Fibroblast of lung (primary cell): ENCODE results near the gene KIF20B. TPM values are rescaled to one million over a fixed set of nuclear protein-coding genes. Genes with fewer than 3 reads are reported as not detected.

Experiments
- DNase-seq, 2 donors: peaks; one replicate each; pipeline versions ENCODE4 v3.0.0 to v3.0.0-alpha.2; 2010; ENCODE audit warnings: low read depth in 2 of 2
- H2AFZ ChIP-seq: 2 replicates; pipeline ENCODE4 v1.5.1; 2012; ENCODE audit warnings: low read length, control low read depth, inconsistent platforms
- H3K27ac ChIP-seq: 2 replicates; pipeline ENCODE4 v1.5.1; 2011; ENCODE audit warnings: low read length, control low read depth; ENCODE audit not compliant: insufficient read depth
- H3K27me3 ChIP-seq: 2 replicates; pipeline ENCODE4 v1.5.1; 2011; ENCODE audit warnings: mild to moderate bottlenecking, low read length; ENCODE audit not compliant: control insufficient read depth, insufficient read depth
- H3K36me3 ChIP-seq: 2 replicates; pipeline ENCODE4 v1.5.1; 2011; ENCODE audit warnings: low read length; ENCODE audit not compliant: control insufficient read depth, insufficient read depth
- H3K4me1 ChIP-seq: 2 replicates; pipeline ENCODE4 v1.5.1; 2011; ENCODE audit warnings: low read length; ENCODE audit not compliant: control insufficient read depth, insufficient read depth; ENCODE audit errors: extremely low read depth
- H3K4me2 ChIP-seq: 2 replicates; pipeline ENCODE4 v1.5.1; 2011; ENCODE audit warnings: low read length, control low read depth; ENCODE audit not compliant: insufficient read depth; ENCODE audit errors: extremely low read depth
- H3K4me3 ChIP-seq, 4 experiments: fragments of 200-600 bp in 1 of 4; sonication (generic) in 1 of 4; replicated peaks in 1 of 4; 2 replicates each; pipeline ENCODE4 v1.5.1; 2011 to 2016; ENCODE audit warnings: low read length in 4 of 4, low read depth in 3 of 4, mild to moderate bottlenecking in 3 of 4, control low read depth in 2 of 4, inconsistent platforms in 1 of 4, mixed read lengths in 1 of 4; ENCODE audit not compliant: insufficient read depth in 1 of 4; ENCODE audit errors: control extremely low read depth in 1 of 4
- H3K79me2 ChIP-seq: 2 replicates; pipeline ENCODE4 v1.5.1; 2012; ENCODE audit warnings: mild to moderate bottlenecking, low read length, inconsistent platforms; ENCODE audit not compliant: control insufficient read depth, insufficient read depth
- H3K9ac ChIP-seq: 2 replicates; pipeline ENCODE4 v1.5.1; 2011; ENCODE audit warnings: mild to moderate bottlenecking, low read length, control low read depth; ENCODE audit not compliant: insufficient read depth
- H3K9me3 ChIP-seq: 2 replicates; pipeline ENCODE4 v1.5.1; 2012; ENCODE audit warnings: low read depth, low read length; ENCODE audit not compliant: control insufficient read depth, insufficient read depth
- H4K20me1 ChIP-seq: 2 replicates; pipeline ENCODE4 v1.5.1; 2011; ENCODE audit warnings: low read length; ENCODE audit not compliant: control insufficient read depth, insufficient read depth; ENCODE audit errors: extremely low read depth
- CTCF ChIP-seq, 2 donors: IDR thresholded peaks in 1 of 2; conservative IDR thresholded peaks in 1 of 2; 1 replicate in 1 of 2; 2 replicates in 1 of 2; pipeline ENCODE4 v1.5.1; 2011 to 2012; ENCODE audit warnings: low read length in 2 of 2, control low read depth in 1 of 2, inconsistent platforms in 1 of 2, low read depth in 1 of 2, mild to moderate bottlenecking in 1 of 2
- EZH2 ChIP-seq: IDR thresholded peaks from 2 replicates; pipeline ENCODE4 v1.5.1; 2012; ENCODE audit warnings: low read length, control low read depth, mild to moderate bottlenecking; ENCODE audit errors: missing control alignments
- polyA plus RNA-seq, 2 donors: library from polyadenylated mRNA; depleted of rRNA in 1 of 2; stranded (reverse) in 1 of 2; unstranded in 1 of 2; fragments of >200 nt; gene quantifications; 2 replicates each; pipeline ENCODE4 v1.2.1, GENCODE V29; 2011 to 2012; ENCODE audit warnings: missing spikeins in 1 of 2
- total RNA-seq: library from RNA; depleted of rRNA; stranded (reverse); fragments of >200 nt; gene quantifications from 2 replicates; pipeline ENCODE4 v1.2.1, GENCODE V29; 2014

Gene KIF20B
- total and polyA plus RNA-seq, 2 donors (not counting 1 experiment from before 2014, with no cell fraction given): 5.6 to 9.2 TPM

- peak in 1 of 2 donors; percentile 11 for DNase-seq
- Histone ChIP-seq H3K9me3 (no peaks in the 10 kb centered on the region), H2AFZ (no peak overlapping the region), H4K20me1 (no peaks in the 10 kb centered on the region), H3K79me2 (no peaks in the 10 kb centered on the region), H3K36me3 (no peaks in the 10 kb centered on the region), H3K9ac (no peak overlapping the region), H3K4me1 (peaks cover 7% of the 10 kb centered on the region), H3K4me2 (no peak overlapping the region), H3K27ac (no peak overlapping the region), H3K27me3 (no peaks in the 10 kb centered on the region), H3K4me3 (no peak overlapping the region)
- TF ChIP-seq EZH2 (no peak), CTCF (conservative IDR thresholded peaks at IDR 0.05 in 1 of 2, IDR thresholded peaks at IDR 0.05 in 1 of 2; ENCODE audit: low read depth in 1 of 2, low read length in 2 of 2) (no peak)
Observed at GRCh38 chr10:89663144-89663543, 38.2 kb upstream of the KIF20B start.

DNA sequence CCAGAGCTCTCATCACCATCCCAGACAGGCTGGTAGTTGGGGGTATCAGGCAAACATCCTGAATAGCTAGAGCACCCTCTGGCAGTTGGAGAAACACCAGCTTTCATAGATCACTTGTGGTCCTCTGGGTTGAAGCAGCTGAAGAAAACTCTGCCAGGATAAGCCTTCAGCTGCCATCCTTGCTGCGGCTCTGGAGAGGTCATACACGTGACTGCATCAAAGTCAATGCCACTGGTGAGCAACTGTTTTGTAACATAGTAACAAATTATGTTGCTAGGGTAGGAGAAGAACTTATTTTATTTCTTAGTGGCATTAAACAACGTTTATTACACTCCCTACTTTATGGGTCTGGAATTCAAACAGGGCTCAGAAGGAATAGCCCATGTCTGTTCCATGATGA is 37.2 kb upstream of the KIF20B start:
- Histone ChIP-seq H3K4me1 (peaks cover 4% of the 10 kb centered on the region), H3K79me2 (no peaks in the 10 kb centered on the region), H3K36me3 (no peaks in the 10 kb centered on the region), H3K27me3 (no peaks in the 10 kb centered on the region), H3K4me3 (no peak overlapping the region), H3K9me3 (no peaks in the 10 kb centered on the region), H3K4me2 (no peak overlapping the region), H3K9ac (no peak overlapping the region), H4K20me1 (no peaks in the 10 kb centered on the region), H3K27ac (no peak overlapping the region), H2AFZ (no peak overlapping the region)
- no peak for DNase-seq
- no peak for TF ChIP-seq EZH2
- no peak for TF ChIP-seq CTCF (conservative IDR thresholded peaks at IDR 0.05 in 1 of 2, IDR thresholded peaks at IDR 0.05 in 1 of 2; ENCODE audit: low read depth in 1 of 2, low read length in 2 of 2)

DNA sequence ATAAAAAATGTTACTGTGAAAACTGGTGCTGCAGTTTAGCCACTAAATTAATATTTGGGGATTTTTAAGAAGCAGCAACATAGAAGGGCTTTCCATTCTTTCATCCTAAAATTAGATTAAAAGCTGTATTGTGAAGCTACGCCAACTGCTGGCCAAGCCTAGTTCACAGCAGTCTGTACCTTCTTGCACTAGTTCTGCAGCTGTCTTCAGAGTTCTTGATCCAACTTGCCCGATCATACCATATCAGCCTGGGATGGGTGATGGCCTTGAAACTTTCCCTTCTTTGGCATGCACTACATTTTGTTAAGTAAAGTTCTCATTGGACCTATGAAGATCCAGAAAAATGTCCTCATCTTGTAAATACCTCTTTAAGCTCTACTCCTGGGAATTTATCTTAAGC is 36.1 kb upstream of the KIF20B start:
- no peaks in the 10 kb centered on the region for H3K4me1 ChIP-seq
- H3K9me3 ChIP-seq: no peaks in the 10 kb centered on the region
- no peak overlapping the region for H3K27ac ChIP-seq
- DNase-seq: no peak
- no peaks in the 10 kb centered on the region for H3K79me2 ChIP-seq
- no peaks in the 10 kb centered on the region for H3K27me3 ChIP-seq
- H2AFZ ChIP-seq: no peak overlapping the region
- no peak overlapping the region for H3K9ac ChIP-seq
- no peak overlapping the region for H3K4me3 ChIP-seq
- H4K20me1 ChIP-seq: no peaks in the 10 kb centered on the region
- no peak overlapping the region for H3K4me2 ChIP-seq
- TF ChIP-seq EZH2: no peak
- TF ChIP-seq CTCF (conservative IDR thresholded peaks at IDR 0.05 in 1 of 2, IDR thresholded peaks at IDR 0.05 in 1 of 2; ENCODE audit: low read depth in 1 of 2, low read length in 2 of 2): peak in 1 of 2 donors; percentile 16
- no peaks in the 10 kb centered on the region for H3K36me3 ChIP-seq
